LNCaP clone FGC (cell line): ENCODE results near the gene VPS33B.

Experiments used
- DNase-seq: peaks from one replicate; pipeline ENCODE4 v3.0.0-alpha.2; 2011; ENCODE audit warnings: low read depth
- H3K4me3 ChIP-seq: 2 replicates; pipeline ENCODE4 v1.5.1; 2011; ENCODE audit warnings: mild to moderate bottlenecking, low read depth, low read length, control low read depth
- CTCF ChIP-seq: IDR thresholded peaks from 2 replicates; pipeline ENCODE4 v1.5.1; 2012; ENCODE audit warnings: mild to moderate bottlenecking; ENCODE audit not compliant: control insufficient read depth, insufficient read depth; ENCODE audit errors: extremely low read depth

VPS33B gene

GRCh38 chr15:90972133-90972532 is 50.3 kb downstream of the VPS33B start:
- no peak for DNase-seq
- TF ChIP-seq CTCF: no peak
- no peak overlapping the region for H3K4me3 ChIP-seq

GRCh38 chr15:90970274-90970673 is 52.1 kb downstream of the VPS33B start:
- no peak for TF ChIP-seq CTCF
- no peak overlapping the region for H3K4me3 ChIP-seq
- no peak for DNase-seq

GRCh38 chr15:90968434-90968833 is 54.0 kb downstream of the VPS33B start:
- no peak for TF ChIP-seq CTCF
- no peak for DNase-seq

GRCh38 chr15:90967206-90967605 is 55.2 kb downstream of the VPS33B start:
- no peak for TF ChIP-seq CTCF
- no peak for DNase-seq
- no peak overlapping the region for H3K4me3 ChIP-seq

More at GRCh38 chr15:90968434-90968833, 54.0 kb downstream of the VPS33B start:
- no peak overlapping the region for H3K4me3 ChIP-seq

GRCh38 chr15:90966262-90966661 is 56.1 kb downstream of the VPS33B start:
- H3K4me3 ChIP-seq: no peak overlapping the region
- DNase-seq: no peak
- no peak for TF ChIP-seq CTCF

- H3K4me3 ChIP-seq: no peak overlapping the region
- no peak for TF ChIP-seq CTCF
- no peak for DNase-seq
These were observed 60.4 kb downstream of the VPS33B start for GRCh38 chr15:90962021-90962420.

- no peak for DNase-seq
- TF ChIP-seq CTCF: no peak
- no peak overlapping the region for H3K4me3 ChIP-seq
These were observed 61.9 kb downstream of the VPS33B start for GRCh38 chr15:90960298-90961091.
